K562 (cell line): ENCODE data around the gene PKD1. TPM values are rescaled to one million over a fixed set of nuclear protein-coding genes. Genes with fewer than 3 reads are reported as not detected.
A peak's percentile ranks its signal among the peaks of the same experiment; 100 is the strongest.

Experiments used
- ASH1L ChIP-seq: fragments of 450-650 bp; IDR thresholded peaks from 2 replicates; pipeline ENCODE4 v1.6.1; 2018; ENCODE audit warnings: borderline replicate concordance, mild to moderate bottlenecking, low read depth; ENCODE audit not compliant: partially characterized antibody
- BRCA1 ChIP-seq, 2 experiments: fragments of 450-650 bp in 1 of 2; sonication (generic) in 1 of 2; formaldehyde crosslinking in 1 of 2; IDR thresholded peaks; 2 replicates each; pipeline versions ENCODE4 v1.5.0 to v1.6.1; 2017 to 2020; ENCODE audit warnings: mild to moderate bottlenecking in 1 of 2, missing genetic modification reagents in 1 of 2
- LARP7 ChIP-seq: fragments of 450-650 bp; IDR thresholded peaks from 2 replicates; pipeline ENCODE4 v1.6.1; 2016
- NFIC ChIP-seq: fragments of 450-650 bp; IDR thresholded peaks from 2 replicates; pipeline ENCODE4 v1.6.1; 2017; ENCODE audit warnings: mild to moderate bottlenecking, inconsistent platforms
- PHF21A ChIP-seq: fragments of 450-650 bp; IDR thresholded peaks from 2 replicates; pipeline ENCODE4 v1.6.1; 2017; ENCODE audit warnings: low read depth, borderline replicate concordance
- RERE ChIP-seq: sonication (generic); formaldehyde crosslinking; IDR thresholded peaks from 2 replicates; pipeline ENCODE4 v1.8.0; 2023; ENCODE audit warnings: missing genetic modification reagents, mild to moderate bottlenecking, borderline replicate concordance
- RNF2 ChIP-seq: sonication (generic); IDR thresholded peaks from 2 replicates; pipeline ENCODE4 v1.6.1; 2016
- SNAPC5 ChIP-seq: fragments of 250-450 bp; sonication (Bioruptor Pico); IDR thresholded peaks from 2 replicates; pipeline ENCODE4 v1.8.0; 2021; ENCODE audit warnings: moderate library complexity, mild to moderate bottlenecking, inconsistent platforms
- ZBTB12 ChIP-seq: fragments of 250-450 bp; sonication (Bioruptor Pico); IDR thresholded peaks from 2 replicates; pipeline ENCODE4 v1.4.0; 2020
- ZNF282 ChIP-seq: sonication (generic); formaldehyde crosslinking; IDR thresholded peaks from 2 replicates; pipeline ENCODE4 v1.8.1; 2023; ENCODE audit warnings: missing genetic modification reagents
- ZNF318 ChIP-seq, 2 experiments: fragments of 450-650 bp; IDR thresholded peaks; 2 replicates each; pipeline ENCODE4 v1.6.1; 2016; ENCODE audit warnings: mild to moderate bottlenecking in 2 of 2, borderline replicate concordance in 1 of 2, low read depth in 1 of 2, moderate library complexity in 1 of 2
- ZNF668 ChIP-seq: fragments of 250-450 bp; sonication (Bioruptor Pico); IDR thresholded peaks from 2 replicates; pipeline ENCODE4 v1.8.0; 2022; ENCODE audit warnings: mild to moderate bottlenecking, inconsistent platforms
- polyA plus RNA-seq, 8 experiments: library from polyadenylated mRNA; depleted of rRNA in 4 of 8; stranded (reverse) in 5 of 8; unstranded in 3 of 8; fragments of >200 nt; fragmentation: Nextera tagmentation in 2 of 8; fragmentation: Illumina TruSeq in 1 of 8; extraction: Ambion mirVana in 2 of 8; extraction: Trizol in 1 of 8; gene quantifications; 2 replicates each; pipeline versions ENCODE4 v1.2.1 to v1.2.3, GENCODE V29; 2011 to 2014; ENCODE audit warnings: inconsistent platforms in 1 of 8, missing spikeins in 1 of 8
- total RNA-seq, 7 experiments: library from RNA; depleted of rRNA in 6 of 7; stranded (reverse); fragments of >200 nt in 6 of 7; fragmentation: Illumina TruSeq in 2 of 7; extraction: Trizol in 2 of 7; gene quantifications; 2 replicates each; pipeline versions ENCODE4 v1.2.1 to v1.2.3, GENCODE V29; 2011 to 2021; ENCODE audit warnings: low replicate concordance in 1 of 7

The PKD1 gene
- total and polyA plus RNA-seq, 9 of the 15 experiments (the other 6 are each of a cell fraction or from before 2014, with no cell fraction given) = 0.23 to 93.5 (median 12.6) TPM

- TF ChIP-seq ZNF318 (IDR thresholded peaks at IDR 0.05; ENCODE audit: borderline replicate concordance in 1 of 2, low read depth in 1 of 2) (no peak), BRCA1 (IDR thresholded peaks at IDR 0.05) (no peak), BRCA1 (CRISPR knock-in tag; IDR thresholded peaks at IDR 0.05) (peak; percentile 21), ZNF282 (CRISPR knock-in tag) (no peak), RERE (CRISPR knock-in tag) (no peak), LARP7 (no peak), RNF2 (peak; percentile 30; the same call in 1 of the 2 replicates), ZBTB12 (CRISPR knock-in tag) (no peak), ASH1L (no peak), ZNF668 (CRISPR knock-in tag) (no peak), SNAPC5 (CRISPR knock-in tag) (no peak), NFIC (0 out of 2 replicates have a peak, but pooled peaks have one; percentile 15), PHF21A (no peak)
These were observed 17.2 kb upstream of the PKD1 start (continued) for GRCh38 chr16:2152695-2153506.
